ENCODE results near the gene ENOX2.

The ENOX2 gene

DNA sequence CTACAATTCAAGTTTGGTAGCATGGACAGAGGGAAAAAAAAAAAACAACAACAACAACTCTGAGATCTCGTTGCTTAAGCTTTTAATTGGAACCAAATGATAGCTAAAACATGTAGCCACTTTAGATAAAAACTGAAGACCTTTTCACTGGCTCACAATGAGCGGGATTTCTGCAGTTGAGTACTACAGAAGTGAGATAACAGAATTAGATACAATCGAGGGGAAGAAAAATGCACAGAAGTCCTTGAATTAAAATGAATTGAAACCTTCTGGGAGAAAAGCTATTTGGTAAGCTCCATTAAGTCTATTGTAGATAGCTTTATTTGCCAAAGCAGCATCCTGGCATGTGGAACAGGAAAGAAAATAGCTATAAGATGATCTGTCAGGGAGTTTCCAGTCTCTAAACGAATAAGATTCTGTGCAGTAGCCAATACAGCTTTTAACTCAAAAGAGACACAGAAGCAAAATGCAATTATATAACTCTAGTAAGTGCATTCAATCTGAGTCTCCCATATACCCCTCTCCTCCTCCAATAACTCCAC lies 248.5 kb downstream of the ENOX2 start:
- no peak overlapping the region for H3K18ac ChIP-seq (ENCODE audit: low read length)
- no peak overlapping the region for H4K8ac ChIP-seq (ENCODE audit: low read depth, low read length)
- H4K12ac ChIP-seq (ENCODE audit: low read depth, low read length), result no peak overlapping the region

DNA sequence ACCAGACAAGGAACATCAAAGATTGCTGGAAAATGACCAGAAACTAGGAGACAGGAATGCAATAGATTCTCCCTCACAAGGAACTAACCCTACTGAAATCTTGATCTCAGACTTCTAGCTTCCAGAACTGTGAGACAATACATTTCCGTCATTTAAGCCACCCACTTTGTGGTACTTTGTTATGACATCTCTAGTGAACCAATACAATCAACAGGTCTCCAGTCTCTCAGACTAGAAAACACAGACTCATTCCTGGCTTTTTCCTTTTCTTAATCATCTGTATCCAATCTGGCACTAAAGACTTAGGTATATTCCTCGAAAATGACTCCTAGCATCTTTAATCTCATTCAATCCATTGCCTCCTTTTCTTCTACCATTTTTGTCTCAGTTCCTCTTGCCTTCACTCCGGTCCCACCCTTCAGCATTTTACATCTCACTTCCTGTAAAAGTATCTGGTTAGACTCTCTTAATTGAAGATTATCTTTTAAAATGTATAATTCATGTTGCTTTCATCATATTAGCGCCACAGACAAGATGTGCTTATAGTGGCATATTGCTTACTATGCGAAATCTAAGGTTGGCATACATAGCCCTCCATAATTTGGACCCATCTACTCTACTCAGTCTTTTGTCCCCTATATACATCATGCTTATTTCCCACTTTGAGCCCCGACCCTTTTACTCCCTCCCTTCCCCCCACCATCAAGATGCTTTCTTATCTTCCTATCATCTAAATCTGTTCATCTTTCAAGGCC lies 250.0 kb downstream of the ENOX2 start:
- no peaks in the 10 kb centered on the region for H3K79me2 ChIP-seq (ENCODE audit: control insufficient read depth, insufficient read depth, low read length, poor library complexity)
- H3K9ac ChIP-seq (ENCODE audit: low read length), result no peak overlapping the region
- no peak overlapping the region for H2AFZ ChIP-seq (ENCODE audit: insufficient read depth, low read length, poor library complexity)
- H3K4me2 ChIP-seq (ENCODE audit: low read length), result no peak overlapping the region
- no peak overlapping the region for H2BK5ac ChIP-seq (ENCODE audit: low read depth, low read length, poor library complexity)
- no peak overlapping the region for H3K4me3 ChIP-seq (ENCODE audit: low read depth, low read length)
- H4K91ac ChIP-seq (ENCODE audit: low read depth, low read length), result no peak overlapping the region
- H3K79me1 ChIP-seq (ENCODE audit: low read length), result no peaks in the 10 kb centered on the region
- no peaks in the 10 kb centered on the region for H3K36me3 ChIP-seq (ENCODE audit: control insufficient read depth in 1 of 2, insufficient read depth in 2 of 2, low read length in 2 of 2)
- no peak for DNase-seq
- H3K14ac ChIP-seq (ENCODE audit: low read length), result no peak overlapping the region
- no peak overlapping the region for H2BK120ac ChIP-seq (ENCODE audit: insufficient read depth, low read length, poor library complexity)
- no CpG with 5 or more reads among the region's 6 CpGs for WGBS (ENCODE audit: extremely low coverage, insufficient coverage, insufficient read length)
- H4K8ac ChIP-seq (ENCODE audit: low read depth, low read length), result no peak overlapping the region
- no peak overlapping the region for H2AK5ac ChIP-seq (ENCODE audit: low read length)
- no peak overlapping the region for H4K12ac ChIP-seq (ENCODE audit: low read depth, low read length)
- no peak overlapping the region for H3K18ac ChIP-seq (ENCODE audit: low read length)
- no peaks in the 10 kb centered on the region for H3K4me1 ChIP-seq (ENCODE audit: control insufficient read depth in 1 of 2, insufficient read depth in 2 of 2, low read length in 2 of 2)
- no peak overlapping the region for H2BK12ac ChIP-seq (ENCODE audit: low read length)
- no peaks in the 10 kb centered on the region for H3K27me3 ChIP-seq (ENCODE audit: insufficient read depth, low read length)
- no peak overlapping the region for H3K23ac ChIP-seq (ENCODE audit: low read length)
- H3K4ac ChIP-seq (ENCODE audit: low read depth, low read length), result no peak overlapping the region
- H3K9me3 ChIP-seq (ENCODE audit: insufficient read depth, low read depth, low read length), result no peaks in the 10 kb centered on the region
- H3K27ac ChIP-seq (ENCODE audit: low read depth, low read length), result no peak overlapping the region

More for the DNA sequence above, 248.5 kb downstream of the ENOX2 start:
- H3K9me3 ChIP-seq (ENCODE audit: insufficient read depth, low read depth, low read length), result no peaks in the 10 kb centered on the region
- H3K4me2 ChIP-seq (ENCODE audit: low read length), result no peak overlapping the region
- no peak overlapping the region for H2AK5ac ChIP-seq (ENCODE audit: low read length)
- H3K14ac ChIP-seq (ENCODE audit: low read length), result no peak overlapping the region
- H3K36me3 ChIP-seq (ENCODE audit: control insufficient read depth in 1 of 2, insufficient read depth in 2 of 2, low read length in 2 of 2), result no peaks in the 10 kb centered on the region
- no CpG with 5 or more reads among the region's 4 CpGs for WGBS (ENCODE audit: extremely low coverage, insufficient coverage, insufficient read length)
- no peak overlapping the region for H2BK12ac ChIP-seq (ENCODE audit: low read length)
- H3K27ac ChIP-seq (ENCODE audit: low read depth, low read length), result no peak overlapping the region
- DNase-seq, result no peak
- no peak overlapping the region for H4K91ac ChIP-seq (ENCODE audit: low read depth, low read length)
- H3K79me1 ChIP-seq (ENCODE audit: low read length), result no peaks in the 10 kb centered on the region
- no peaks in the 10 kb centered on the region for H3K4me1 ChIP-seq (ENCODE audit: control insufficient read depth in 1 of 2, insufficient read depth in 2 of 2, low read length in 2 of 2)
- no peak overlapping the region for H3K4me3 ChIP-seq (ENCODE audit: low read depth, low read length)
- H2BK5ac ChIP-seq (ENCODE audit: low read depth, low read length, poor library complexity), result no peak overlapping the region
- no peak overlapping the region for H3K9ac ChIP-seq (ENCODE audit: low read length)
- no peaks in the 10 kb centered on the region for H3K79me2 ChIP-seq (ENCODE audit: control insufficient read depth, insufficient read depth, low read length, poor library complexity)
- no peaks in the 10 kb centered on the region for H3K27me3 ChIP-seq (ENCODE audit: insufficient read depth, low read length)
- no peak overlapping the region for H2BK120ac ChIP-seq (ENCODE audit: insufficient read depth, low read length, poor library complexity)
- no peak overlapping the region for H2AFZ ChIP-seq (ENCODE audit: insufficient read depth, low read length, poor library complexity)
- H3K4ac ChIP-seq (ENCODE audit: low read depth, low read length), result no peak overlapping the region
- H3K23ac ChIP-seq (ENCODE audit: low read length), result no peak overlapping the region

DNA sequence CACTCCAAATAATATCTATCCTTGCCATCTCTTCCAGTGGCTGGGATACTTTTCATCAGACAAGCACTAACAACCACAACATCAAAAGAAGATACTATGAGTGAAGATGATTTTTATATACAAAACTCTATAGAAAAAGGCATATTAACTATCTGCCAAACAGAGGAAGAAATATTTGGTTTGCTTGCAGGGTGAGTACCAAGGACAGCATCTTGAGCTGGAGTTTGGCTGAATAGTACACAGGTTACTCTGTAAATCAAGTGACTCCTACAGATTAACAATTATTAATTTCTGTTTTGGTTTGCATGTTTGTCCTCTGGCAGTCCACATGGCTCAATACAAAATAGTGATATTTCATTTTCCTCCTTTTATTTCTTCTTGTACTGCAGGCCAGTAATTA lies 253.3 kb downstream of the ENOX2 start:
- Histone ChIP-seq H3K27me3 (ENCODE audit: insufficient read depth, low read length) (no peaks in the 10 kb centered on the region), H3K4me1 (ENCODE audit: control insufficient read depth in 1 of 2, insufficient read depth in 2 of 2, low read length in 2 of 2) (no peaks in the 10 kb centered on the region), H3K27ac (ENCODE audit: low read depth, low read length) (no peak overlapping the region), H3K79me1 (ENCODE audit: low read length) (no peaks in the 10 kb centered on the region), H3K4me2 (ENCODE audit: low read length) (no peak overlapping the region), H3K79me2 (ENCODE audit: control insufficient read depth, insufficient read depth, low read length, poor library complexity) (no peaks in the 10 kb centered on the region), H3K14ac (ENCODE audit: low read length) (no peak overlapping the region), H2BK120ac (ENCODE audit: insufficient read depth, low read length, poor library complexity) (no peak overlapping the region), H3K9me3 (ENCODE audit: insufficient read depth, low read depth, low read length) (no peaks in the 10 kb centered on the region), H4K8ac (ENCODE audit: low read depth, low read length) (no peak overlapping the region), H2AK5ac (ENCODE audit: low read length) (no peak overlapping the region), H2AFZ (ENCODE audit: insufficient read depth, low read length, poor library complexity) (no peak overlapping the region), H2BK12ac (ENCODE audit: low read length) (no peak overlapping the region), H3K4ac (ENCODE audit: low read depth, low read length) (no peak overlapping the region), H3K4me3 (ENCODE audit: low read depth, low read length) (no peak overlapping the region), H4K12ac (ENCODE audit: low read depth, low read length) (no peak overlapping the region), H3K23ac (ENCODE audit: low read length) (no peak overlapping the region), H4K91ac (ENCODE audit: low read depth, low read length) (no peak overlapping the region), H2BK5ac (ENCODE audit: low read depth, low read length, poor library complexity) (no peak overlapping the region), H3K36me3 (ENCODE audit: control insufficient read depth in 1 of 2, insufficient read depth in 2 of 2, low read length in 2 of 2) (peaks cover 0 to 2% of the 10 kb centered on the region in 2 experiments), H3K18ac (ENCODE audit: low read length) (no peak overlapping the region), H3K9ac (ENCODE audit: low read length) (no peak overlapping the region)
- DNase-seq, result no peak

DNA sequence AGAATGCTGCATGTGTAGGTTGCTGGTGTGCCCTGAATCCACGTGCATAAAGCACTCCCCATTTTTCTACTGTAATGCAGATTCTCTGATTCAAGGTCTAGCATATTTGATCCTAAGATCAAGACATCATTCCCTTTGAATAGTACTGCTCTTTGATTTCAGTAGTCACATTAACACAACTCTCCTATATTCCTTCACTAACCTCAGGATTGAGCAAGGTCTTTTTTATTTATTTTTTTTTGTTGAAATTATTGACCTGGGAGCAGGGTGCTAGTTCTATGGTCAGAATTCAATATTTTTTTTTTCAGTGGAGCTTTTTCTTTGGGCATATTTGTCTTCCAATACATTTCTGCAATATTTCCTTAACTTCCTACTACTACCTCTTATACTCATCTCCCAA lies 255.5 kb downstream of the ENOX2 start:
- no peak overlapping the region for H4K91ac ChIP-seq (ENCODE audit: low read depth, low read length)
- H3K27me3 ChIP-seq (ENCODE audit: insufficient read depth, low read length), result no peaks in the 10 kb centered on the region
- H3K4me3 ChIP-seq (ENCODE audit: low read depth, low read length), result no peak overlapping the region
- H3K36me3 ChIP-seq (ENCODE audit: control insufficient read depth in 1 of 2, insufficient read depth in 2 of 2, low read length in 2 of 2), result peaks cover 0 to 2% of the 10 kb centered on the region in 2 experiments
- DNase-seq, result no peak
- no peaks in the 10 kb centered on the region for H3K9me3 ChIP-seq (ENCODE audit: insufficient read depth, low read depth, low read length)
- H3K4me1 ChIP-seq (ENCODE audit: control insufficient read depth in 1 of 2, insufficient read depth in 2 of 2, low read length in 2 of 2), result no peaks in the 10 kb centered on the region
- WGBS (ENCODE audit: extremely low coverage, insufficient coverage, insufficient read length), result no CpG with 5 or more reads among the region's 1 CpG
- H3K79me2 ChIP-seq (ENCODE audit: control insufficient read depth, insufficient read depth, low read length, poor library complexity), result no peaks in the 10 kb centered on the region
- H2AFZ ChIP-seq (ENCODE audit: insufficient read depth, low read length, poor library complexity), result no peak overlapping the region
- H2BK12ac ChIP-seq (ENCODE audit: low read length), result no peak overlapping the region
- no peak overlapping the region for H3K14ac ChIP-seq (ENCODE audit: low read length)
- H3K23ac ChIP-seq (ENCODE audit: low read length), result no peak overlapping the region
- H3K4me2 ChIP-seq (ENCODE audit: low read length), result no peak overlapping the region
- H3K79me1 ChIP-seq (ENCODE audit: low read length), result no peaks in the 10 kb centered on the region
- H2BK120ac ChIP-seq (ENCODE audit: insufficient read depth, low read length, poor library complexity), result no peak overlapping the region
- no peak overlapping the region for H3K9ac ChIP-seq (ENCODE audit: low read length)
- H3K27ac ChIP-seq (ENCODE audit: low read depth, low read length), result no peak overlapping the region
- no peak overlapping the region for H3K18ac ChIP-seq (ENCODE audit: low read length)
- no peak overlapping the region for H2BK5ac ChIP-seq (ENCODE audit: low read depth, low read length, poor library complexity)
- no peak overlapping the region for H3K4ac ChIP-seq (ENCODE audit: low read depth, low read length)
- no peak overlapping the region for H4K12ac ChIP-seq (ENCODE audit: low read depth, low read length)
- no peak overlapping the region for H4K8ac ChIP-seq (ENCODE audit: low read depth, low read length)
- no peak overlapping the region for H2AK5ac ChIP-seq (ENCODE audit: low read length)

All from trophoblast cell (in vitro differentiated cells and primary cell).